Right kidney (tissue), 1 donor: ENCODE measurements around the gene UBAP1L.

Source experiments
- DNase-seq: peaks from one replicate; pipeline ENCODE4 v3.0.0-alpha.2; 2016

The UBAP1L gene

DNA sequence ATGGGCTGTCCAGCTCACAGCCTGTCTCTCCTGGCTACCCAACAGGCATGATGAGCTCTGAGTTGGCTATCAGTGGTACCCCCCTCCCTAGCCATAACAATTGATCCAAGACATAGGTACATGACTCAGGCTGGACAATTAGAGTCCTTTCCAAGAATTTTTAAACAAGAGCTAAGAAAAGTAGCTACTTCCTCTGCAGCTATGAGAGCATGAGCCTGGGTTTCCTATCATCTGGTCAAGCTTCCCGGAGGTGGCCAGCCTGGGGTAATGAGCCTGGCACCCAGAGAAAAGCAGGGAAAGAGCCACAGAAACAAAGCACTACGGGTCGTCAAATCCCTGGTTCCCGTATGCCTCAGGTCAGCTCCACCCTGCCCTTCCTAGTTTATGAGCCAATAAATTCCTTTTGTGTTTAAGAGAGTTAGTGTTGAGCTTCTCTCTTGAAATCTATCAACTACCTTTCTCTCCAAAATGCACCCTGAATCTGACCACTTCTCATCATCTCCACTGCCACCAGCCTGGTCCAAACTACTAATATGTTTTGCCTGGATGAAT lies 72.1 kb downstream of the UBAP1L start:
- no peak for DNase-seq
